NCI-H128 (cell line): ENCODE data around the gene GRAMD2B.
"Not testable (repeated sequence)": the region's sequence is repeated elsewhere in the genome, so short reads cannot be mapped to it uniquely, and the experiment has no call there.

Experiments
- DNase-seq: peaks from one replicate; lab custom pipeline; 2025; ENCODE audit not compliant: unreplicated experiment; lab: John Stamatoyannopoulos, UW

Gene GRAMD2B

GRCh38 chr5:126448720-126449119 lies 25.5 kb downstream of the GRAMD2B start:
- DNase-seq, result no peak

DNA sequence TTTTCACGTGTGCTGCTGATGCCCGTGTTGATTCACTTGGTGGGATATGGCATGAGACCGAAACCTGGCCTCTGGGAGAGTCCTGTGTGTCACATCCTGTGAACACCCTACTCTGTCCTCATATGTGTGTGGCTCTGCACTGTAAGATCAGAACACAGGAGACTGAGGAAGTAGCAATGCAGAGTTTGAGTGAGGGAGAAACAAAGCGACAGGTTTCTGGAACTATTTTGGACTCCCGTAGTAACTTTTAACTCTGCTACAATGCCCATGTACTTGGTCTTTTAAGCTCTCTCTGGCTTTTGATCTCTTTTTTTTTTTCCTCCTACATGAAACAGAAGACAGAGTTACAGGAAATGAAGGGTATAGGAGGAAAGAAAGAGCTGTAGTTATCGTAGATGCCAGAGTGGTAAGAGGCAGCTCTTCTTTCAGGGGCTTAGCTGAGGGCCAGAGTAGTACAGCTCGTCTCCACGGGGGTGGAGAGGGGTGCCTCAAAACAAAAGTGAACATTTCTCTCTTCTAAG lies 26.6 kb downstream of the GRAMD2B start:
- no peak for DNase-seq

- DNase-seq, result no peak
Measured at GRCh38 chr5:126450346-126450745, 27.1 kb downstream of the GRAMD2B start.

DNA sequence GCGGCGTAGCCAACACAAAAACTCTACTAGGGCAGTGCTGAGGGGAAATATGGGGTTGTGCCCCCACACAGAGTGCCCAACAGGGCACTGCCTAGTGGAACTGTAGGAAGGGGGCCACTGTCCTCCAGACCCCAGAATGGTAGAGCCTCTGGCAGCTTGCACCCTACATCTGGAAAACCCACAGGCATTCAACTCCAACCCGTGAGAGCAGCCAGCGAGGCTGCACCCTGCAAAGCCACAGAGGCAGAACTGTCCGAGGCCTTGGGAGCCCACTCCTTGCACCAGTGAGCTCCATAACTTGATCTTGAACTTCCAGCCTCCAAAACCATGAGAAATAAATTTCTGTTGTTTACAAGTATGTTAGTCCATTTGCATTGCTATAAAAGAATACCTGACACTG lies 27.7 kb downstream of the GRAMD2B start:
- DNase-seq, result no peak

GRCh38 chr5:126452477-126452876 lies 29.3 kb downstream of the GRAMD2B start:
- no peak for DNase-seq

DNA sequence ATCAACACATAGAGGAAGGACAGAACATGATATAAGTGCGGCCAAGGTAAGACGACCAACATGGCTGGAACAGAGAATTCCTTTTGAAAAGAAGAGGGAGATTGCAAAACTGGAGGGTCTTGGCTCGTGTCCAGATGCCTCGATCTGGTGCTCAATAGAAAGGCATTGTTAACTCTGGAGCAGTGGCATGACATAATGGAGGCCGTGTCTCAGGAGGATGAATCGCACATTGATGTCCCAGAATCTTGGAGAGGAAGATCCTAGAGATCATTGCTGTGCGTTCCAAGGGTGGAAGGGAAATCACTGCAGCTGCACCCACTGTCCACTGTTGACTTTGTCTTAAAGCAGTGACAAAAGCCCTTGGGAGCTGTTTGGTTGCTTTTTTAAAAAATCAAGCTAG lies 30.9 kb downstream of the GRAMD2B start:
- DNase-seq, result no peak

GRCh38 chr5:126454535-126454934 lies 31.3 kb downstream of the GRAMD2B start:
- DNase-seq, result no peak

GRCh38 chr5:126455264-126455663 lies 32.1 kb downstream of the GRAMD2B start:
- no peak for DNase-seq

DNA sequence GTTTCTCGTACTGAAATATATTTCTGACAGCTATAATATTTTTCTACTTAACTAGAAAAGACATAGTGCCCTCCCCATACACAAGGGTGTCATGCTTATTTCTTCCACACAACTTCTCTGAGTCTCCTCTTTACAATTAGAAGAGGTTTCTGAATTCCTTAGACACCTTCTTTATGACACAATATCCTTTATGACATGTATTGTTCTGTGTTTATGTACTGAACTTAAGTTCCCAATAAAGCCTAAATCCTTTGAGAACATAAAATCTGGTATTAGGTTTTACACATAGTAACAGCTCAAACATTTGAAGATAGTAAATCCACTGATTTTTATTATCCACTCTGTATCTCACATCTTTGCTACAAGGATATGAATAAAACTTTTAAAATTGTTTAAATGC lies 32.5 kb downstream of the GRAMD2B start:
- DNase-seq, result no peak

DNA sequence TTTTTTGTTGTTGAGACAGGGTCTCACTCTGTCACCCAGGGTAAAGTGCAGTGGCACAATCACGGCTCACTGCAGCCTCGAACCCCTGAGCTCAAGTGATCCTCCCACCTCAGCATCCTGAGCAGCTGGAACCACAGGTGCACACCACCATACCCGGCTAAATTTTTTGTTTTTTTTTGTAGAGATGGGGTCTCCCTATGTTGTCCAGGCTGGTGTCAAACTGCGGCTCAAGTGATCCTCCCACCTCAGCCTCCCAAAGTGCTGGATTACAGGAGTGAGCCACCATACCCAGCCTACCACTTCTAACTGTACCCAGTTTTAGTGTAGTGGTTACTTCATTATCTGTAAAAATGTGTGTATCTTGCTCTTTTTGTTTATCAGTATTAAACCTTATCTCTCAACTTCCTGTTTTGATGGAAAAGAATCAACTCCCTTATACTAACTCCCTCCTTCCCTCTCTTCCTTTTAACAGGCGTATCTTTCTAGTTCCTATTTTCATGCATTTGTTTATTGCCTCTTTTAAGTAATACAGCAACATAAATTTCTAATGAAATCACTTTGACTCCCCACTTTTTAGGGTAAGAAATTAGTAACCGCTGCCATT lies 33.1 kb downstream of the GRAMD2B start:
- no peak for DNase-seq

DNA sequence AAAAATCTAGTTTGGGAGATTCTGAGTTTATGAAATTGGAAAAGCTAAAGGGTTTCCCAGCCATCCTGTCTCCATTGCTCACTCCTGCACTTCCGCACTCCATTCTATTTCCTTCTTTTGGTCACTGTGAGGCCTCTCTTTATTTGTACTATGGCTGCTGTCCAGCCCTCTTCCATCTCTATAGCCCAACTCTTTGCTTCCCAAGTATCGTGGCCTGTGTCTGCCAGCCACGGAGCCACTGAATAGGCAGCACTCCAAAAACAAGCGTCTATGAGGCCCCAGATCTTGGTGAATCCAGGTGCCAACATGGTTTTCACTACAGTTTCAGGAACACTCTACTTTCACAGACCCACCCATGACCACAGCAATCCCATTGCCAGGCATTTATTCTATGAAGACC lies 37.2 kb downstream of the GRAMD2B start:
- no peak for DNase-seq

- no peak for DNase-seq
Measured at GRCh38 chr5:126460977-126461376, 37.8 kb downstream of the GRAMD2B start.

DNA sequence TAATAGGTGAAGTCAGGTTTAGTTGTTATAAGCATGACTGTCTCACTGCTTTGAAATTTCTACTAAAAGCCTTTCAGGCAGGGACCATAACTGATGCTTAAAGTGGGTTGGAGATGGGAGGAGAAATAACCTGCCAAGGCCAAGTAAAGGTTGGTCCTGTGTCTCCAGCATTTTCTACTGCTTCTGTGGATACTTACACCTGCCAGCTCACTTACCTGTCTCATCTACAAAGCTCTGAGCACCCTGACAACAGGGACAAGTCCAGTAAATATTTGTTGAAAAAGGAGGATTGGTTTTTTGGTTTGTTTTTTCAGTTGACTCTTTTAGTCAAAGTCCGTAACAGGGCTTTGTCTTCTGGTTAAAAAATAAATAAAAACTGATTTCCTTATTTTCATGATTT lies 38.6 kb downstream of the GRAMD2B start:
- no peak for DNase-seq

DNA sequence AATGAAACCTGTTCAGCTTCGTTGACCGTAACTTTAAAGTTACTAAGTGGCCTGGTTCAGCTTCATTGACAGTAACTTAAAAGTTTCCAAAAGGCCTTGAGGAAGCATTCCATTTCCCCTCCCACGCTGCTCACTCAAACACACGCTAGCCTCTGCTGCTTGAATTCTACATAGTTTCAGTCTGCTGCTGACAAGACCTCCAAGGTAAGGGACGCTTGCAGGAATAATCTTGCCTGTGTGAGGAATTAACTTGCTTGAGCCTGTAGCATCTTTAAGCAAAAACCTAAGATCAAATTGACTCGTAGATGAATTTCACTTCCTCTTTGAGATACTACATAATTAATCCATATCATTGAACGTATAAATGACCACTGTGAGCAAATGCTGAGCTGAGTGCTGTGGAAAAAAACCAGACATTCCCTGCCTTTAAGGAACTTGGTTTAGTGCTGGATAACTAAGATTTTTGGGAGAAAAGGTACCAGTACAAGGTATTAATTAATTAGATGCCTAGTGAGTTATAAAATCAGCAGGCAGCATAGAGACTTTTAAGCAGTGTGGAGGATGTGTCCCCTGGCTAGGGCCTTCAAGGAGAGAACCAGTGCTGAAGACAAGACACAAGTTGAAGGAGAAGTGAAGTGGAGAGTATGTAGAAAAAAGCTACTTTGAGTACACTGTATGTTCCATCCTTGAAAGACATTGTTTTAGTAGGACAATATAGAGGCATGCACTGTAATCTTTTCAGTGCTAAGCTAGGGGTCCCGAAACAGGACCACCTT lies 39.2 kb downstream of the GRAMD2B start:
- no peak for DNase-seq

DNA sequence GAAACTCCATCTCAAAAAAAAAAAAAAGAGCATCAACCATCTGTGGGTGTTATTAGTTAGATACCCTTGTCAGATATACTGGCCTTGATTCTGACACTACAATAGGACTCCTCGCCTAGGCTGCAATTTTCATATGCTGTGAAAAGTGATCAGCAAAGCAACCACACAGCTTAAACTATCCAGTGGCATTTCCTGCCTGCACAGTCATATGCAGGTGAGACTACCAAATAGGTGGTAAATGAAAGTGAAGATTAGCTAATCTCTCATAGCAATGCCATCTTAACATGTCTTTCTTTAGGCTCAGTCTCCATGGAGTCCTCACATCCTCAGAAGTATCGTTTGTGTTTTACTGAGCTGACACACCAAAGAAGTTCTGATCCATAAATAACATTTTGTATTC lies 40.8 kb downstream of the GRAMD2B start:
- DNase-seq, result no peak

- no peak for DNase-seq
Measured at GRCh38 chr5:126464959-126465358, 41.8 kb downstream of the GRAMD2B start.

GRCh38 chr5:126468091-126468490 lies 44.9 kb downstream of the GRAMD2B start:
- DNase-seq, result no peak

DNA sequence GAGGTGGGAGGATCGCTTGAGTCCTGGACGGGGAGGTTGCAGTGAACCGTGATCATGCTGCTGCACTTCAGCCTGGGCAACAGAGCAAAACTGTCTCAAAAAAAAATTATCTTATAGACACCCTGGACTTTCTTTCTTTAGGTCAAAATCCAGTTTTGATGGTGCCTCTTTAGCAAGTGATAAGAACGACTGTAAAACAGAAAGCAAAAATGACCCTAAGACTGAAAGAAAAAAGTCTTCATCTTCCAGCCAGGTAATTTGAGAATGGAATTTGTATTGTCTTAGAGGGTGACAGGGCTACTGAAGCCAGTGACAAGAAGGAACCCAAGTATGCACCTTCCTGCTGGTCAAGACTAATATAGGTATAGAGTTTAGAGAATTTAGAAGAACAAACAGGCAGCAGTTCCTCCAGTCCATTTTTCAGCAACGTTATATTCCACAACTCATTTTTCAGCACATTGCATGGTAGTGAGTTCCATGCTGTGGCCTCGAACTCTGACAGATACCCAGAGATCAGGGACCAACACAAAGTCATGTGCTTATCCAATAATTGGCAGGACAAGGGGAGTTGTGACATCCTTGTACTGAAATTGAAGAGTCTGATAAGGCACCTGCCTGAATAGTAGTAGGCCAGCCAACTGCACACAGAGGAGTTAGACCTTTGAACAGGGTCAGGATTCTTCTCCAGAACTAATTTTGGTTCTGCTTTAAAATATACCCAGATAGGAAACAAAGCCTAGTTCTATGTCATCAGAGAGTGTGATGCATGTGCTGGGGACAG lies 46.5 kb downstream of the GRAMD2B start:
- no peak for DNase-seq

DNA sequence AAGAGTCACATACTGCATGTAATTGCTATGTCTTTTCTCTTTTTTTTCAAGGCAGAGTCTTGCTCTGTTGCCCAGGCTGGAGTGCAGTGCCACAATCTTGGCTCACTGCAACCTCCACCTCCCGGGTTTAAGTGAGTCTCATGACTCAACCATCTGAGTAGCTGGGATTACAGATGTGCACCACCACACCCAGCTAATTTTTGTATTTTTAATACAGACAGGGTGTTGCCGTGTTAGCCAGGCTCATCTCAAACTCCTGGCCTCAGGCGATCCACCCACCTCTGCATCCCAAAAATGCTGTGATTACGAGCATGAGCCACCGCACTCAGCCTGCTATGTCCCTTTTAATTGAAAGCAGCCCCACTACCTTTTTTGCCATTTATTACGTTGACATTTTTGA lies 47.3 kb downstream of the GRAMD2B start:
- DNase-seq, result not testable (repeated sequence)

DNA sequence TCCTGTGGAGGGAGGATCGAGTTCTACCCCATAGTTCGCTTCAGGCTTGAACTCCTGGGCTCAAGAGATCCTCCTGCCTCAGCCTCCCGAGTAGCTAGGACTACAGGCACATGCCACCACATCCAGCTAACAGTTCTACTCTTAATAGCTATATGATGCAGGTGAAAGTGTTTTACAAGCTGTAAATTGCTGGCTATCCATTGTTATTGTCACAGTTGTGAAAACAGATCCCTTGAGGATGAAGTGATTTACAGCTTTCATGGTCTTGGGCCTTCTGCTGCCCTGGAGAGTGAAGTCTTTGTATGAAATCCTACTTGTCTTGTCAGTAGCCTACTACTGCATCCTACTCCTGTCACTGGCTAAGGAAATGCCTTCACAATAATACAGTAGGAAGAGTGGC lies 48.0 kb downstream of the GRAMD2B start:
- DNase-seq, result no peak

DNA sequence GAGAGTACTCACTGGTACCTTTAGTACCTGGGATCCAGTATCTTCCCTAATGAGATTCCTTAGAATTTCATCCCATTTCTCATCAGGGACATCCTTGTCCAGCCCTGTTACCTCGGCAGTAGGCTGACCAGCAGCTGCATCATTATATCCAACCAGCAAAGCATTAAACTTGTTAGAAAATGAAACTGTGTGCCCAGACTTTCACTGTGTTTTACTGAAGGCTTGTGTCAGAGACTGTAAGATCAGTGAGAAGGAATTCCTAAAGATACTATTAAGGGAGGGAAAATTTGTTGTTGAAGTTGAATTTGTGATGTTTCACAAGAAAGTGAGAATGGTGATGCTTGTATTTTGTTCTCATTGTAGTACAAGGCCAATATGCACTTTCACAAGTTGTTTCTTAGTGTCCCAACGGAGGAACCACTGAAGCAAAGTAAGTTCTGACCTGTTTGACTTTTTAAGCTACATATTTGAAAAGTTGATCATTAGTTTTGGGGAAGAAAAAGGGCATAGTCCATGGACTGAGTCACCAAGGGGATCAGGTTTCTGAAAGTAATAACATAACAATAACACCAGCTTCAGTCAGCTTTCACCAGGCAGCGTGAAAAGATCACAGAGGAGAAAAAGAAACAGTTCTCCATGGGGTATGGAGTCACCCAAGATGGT lies 48.8 kb downstream of the GRAMD2B start:
- DNase-seq, result no peak
